ENCODE results near the gene NR4A3. TPM values are rescaled to one million over a fixed set of nuclear protein-coding genes. Genes with fewer than 3 reads are reported as not detected.

The NR4A3 gene
- total RNA-seq, 2 donors from 2014 or later, result 0.10 to 3.9 TPM

DNA sequence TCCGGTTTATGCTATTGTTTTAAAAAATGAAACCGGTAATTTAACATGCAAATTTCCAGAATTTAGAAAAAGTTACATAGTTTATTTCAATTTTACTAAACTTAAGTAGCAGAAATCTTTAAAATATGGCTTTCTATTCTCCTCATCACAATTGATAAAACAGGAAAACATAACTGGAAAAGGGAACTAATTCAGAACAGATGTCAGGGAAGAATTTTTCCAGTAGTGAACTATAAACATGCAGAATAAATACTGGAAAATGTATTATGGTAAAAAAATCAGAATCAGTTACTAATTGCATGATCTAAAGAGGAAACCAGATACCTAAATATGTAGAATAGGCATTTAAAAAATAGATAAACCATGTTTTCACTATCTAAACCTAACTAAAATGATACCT, 7.3 kb upstream of the NR4A3 start:
- no peak for DNase-seq
- intact Hi-C loops (cut with DNase I), result no loop called here
- no peaks in the 10 kb centered on the region for H3K4me1 ChIP-seq
- no peak overlapping the region for H3K4me3 ChIP-seq
- no peaks in the 10 kb centered on the region for H3K36me3 ChIP-seq
- H3K27me3 ChIP-seq, result no peaks in the 10 kb centered on the region
- no peak overlapping the region for H3K27ac ChIP-seq
- H3K9me3 ChIP-seq, result no peaks in the 10 kb centered on the region
- H3K9ac ChIP-seq (ENCODE audit: low read depth in 2 of 2, low read length in 2 of 2), result no peak overlapping the region
- TF ChIP-seq, protein P1, sequence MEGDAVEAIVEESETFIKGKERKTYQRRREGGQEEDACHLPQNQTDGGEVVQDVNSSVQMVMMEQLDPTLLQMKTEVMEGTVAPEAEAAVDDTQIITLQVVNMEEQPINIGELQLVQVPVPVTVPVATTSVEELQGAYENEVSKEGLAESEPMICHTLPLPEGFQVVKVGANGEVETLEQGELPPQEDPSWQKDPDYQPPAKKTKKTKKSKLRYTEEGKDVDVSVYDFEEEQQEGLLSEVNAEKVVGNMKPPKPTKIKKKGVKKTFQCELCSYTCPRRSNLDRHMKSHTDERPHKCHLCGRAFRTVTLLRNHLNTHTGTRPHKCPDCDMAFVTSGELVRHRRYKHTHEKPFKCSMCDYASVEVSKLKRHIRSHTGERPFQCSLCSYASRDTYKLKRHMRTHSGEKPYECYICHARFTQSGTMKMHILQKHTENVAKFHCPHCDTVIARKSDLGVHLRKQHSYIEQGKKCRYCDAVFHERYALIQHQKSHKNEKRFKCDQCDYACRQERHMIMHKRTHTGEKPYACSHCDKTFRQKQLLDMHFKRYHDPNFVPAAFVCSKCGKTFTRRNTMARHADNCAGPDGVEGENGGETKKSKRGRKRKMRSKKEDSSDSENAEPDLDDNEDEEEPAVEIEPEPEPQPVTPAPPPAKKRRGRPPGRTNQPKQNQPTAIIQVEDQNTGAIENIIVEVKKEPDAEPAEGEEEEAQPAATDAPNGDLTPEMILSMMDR (IDR thresholded peaks at IDR 0.05), result no peak

DNA sequence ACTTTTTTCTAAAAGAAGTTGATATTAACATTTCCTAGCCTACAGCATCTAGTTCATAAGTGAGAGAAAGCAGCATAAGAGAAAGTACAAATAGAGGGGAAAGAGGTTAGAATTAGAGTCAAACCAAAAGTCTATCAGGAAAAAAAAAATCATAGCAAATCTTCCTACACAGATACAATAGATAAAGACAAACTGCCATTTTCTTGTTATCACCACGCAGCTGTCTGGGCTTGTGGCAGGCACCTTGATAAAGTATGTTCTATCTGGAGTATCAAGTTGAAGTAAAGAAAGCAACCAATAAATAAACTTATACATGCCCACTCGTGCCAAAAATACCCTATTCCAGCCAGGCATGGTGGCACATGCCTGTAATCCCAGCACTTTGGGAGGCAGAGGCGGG, 5.3 kb upstream of the NR4A3 start:
- no peak overlapping the region for H3K4me3 ChIP-seq
- no peak overlapping the region for H3K9ac ChIP-seq (ENCODE audit: low read depth in 2 of 2, low read length in 2 of 2)
- no peak for DNase-seq
- no peaks in the 10 kb centered on the region for H3K4me1 ChIP-seq
- H3K36me3 ChIP-seq, result no peaks in the 10 kb centered on the region
- no peaks in the 10 kb centered on the region for H3K27me3 ChIP-seq
- H3K27ac ChIP-seq, result no peak overlapping the region
- intact Hi-C loops (cut with DNase I), result no loop called here
- no peaks in the 10 kb centered on the region for H3K9me3 ChIP-seq
- TF ChIP-seq, protein P1 (IDR thresholded peaks at IDR 0.05), result no peak

DNA sequence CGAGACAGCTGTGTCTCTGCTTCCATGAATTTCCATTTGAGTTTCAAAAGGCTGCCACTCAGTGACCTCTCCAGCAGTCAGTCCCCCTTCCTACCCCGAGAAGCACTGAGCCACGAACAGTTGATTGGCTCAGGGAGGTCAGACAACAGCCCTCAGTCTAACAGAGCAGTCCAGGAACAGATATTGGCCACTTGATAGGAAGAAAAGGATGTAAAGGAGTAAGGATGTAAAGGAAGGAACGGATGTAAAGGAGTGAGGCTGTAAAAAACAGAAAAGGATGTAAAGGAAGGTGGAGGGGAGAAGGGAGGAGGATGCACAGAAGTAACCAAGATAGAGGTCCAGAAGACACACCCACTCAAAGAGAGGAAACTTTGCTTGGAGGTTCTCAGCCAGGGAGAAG, 3.2 kb upstream of the NR4A3 start:
- H3K4me3 ChIP-seq, result no peak overlapping the region
- peak overlapping the region; percentile 88 for H3K27ac ChIP-seq
- H3K9ac ChIP-seq (ENCODE audit: low read depth in 2 of 2, low read length in 2 of 2), result peak overlapping the region in 1 of 2 donors; percentile 65
- H3K4me1 ChIP-seq, result no peaks in the 10 kb centered on the region
- TF ChIP-seq, protein P1 (IDR thresholded peaks at IDR 0.05), result no peak
- no peaks in the 10 kb centered on the region for H3K36me3 ChIP-seq
- DNase-seq, result no peak
- intact Hi-C loops (cut with DNase I), result no loop called here
- H3K27me3 ChIP-seq, result peaks cover 14% of the 10 kb centered on the region
- no peaks in the 10 kb centered on the region for H3K9me3 ChIP-seq

DNA sequence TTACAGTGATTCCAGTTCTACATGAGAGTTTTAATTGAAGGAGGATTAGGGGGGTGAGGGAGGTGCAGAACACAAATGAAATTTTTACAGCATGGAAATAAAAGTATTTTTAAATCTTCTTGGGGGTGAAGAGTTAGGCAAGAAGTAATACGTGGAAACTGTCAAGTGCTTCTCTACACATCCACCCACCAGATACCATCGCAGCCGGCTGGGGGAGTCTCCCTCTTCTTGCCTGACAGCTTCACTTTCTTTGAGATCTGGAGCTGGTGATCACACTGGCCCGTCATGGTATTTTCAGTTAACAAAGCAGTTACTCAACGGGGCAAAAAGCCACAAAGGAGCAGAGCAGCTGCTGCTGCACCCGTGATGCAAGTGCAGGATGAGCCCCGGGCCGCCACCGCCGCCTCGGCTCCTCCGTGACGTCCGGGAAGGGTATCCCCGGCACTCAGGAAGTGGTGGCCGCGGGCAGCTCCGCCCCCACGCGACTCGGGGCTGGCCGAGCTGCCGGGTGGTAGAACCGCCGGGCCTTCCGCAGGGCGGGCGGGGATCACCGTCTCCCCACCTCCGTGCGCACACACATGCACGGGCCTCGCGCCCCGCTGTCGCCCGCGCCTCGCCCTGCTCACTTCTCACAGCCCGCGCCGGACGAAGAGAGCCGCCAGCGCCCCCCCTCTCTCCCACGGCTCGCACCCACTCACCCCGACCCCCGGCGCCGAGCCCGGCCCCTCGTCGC, 2.4 kb upstream of the NR4A3 start:
- H3K9ac ChIP-seq (ENCODE audit: low read depth in 2 of 2, low read length in 2 of 2), result peak overlapping the region; percentile 65 to 91
- TF ChIP-seq, protein P1 (IDR thresholded peaks at IDR 0.05), result no peak
- intact Hi-C loops (cut with DNase I), result no loop called here

DNA sequence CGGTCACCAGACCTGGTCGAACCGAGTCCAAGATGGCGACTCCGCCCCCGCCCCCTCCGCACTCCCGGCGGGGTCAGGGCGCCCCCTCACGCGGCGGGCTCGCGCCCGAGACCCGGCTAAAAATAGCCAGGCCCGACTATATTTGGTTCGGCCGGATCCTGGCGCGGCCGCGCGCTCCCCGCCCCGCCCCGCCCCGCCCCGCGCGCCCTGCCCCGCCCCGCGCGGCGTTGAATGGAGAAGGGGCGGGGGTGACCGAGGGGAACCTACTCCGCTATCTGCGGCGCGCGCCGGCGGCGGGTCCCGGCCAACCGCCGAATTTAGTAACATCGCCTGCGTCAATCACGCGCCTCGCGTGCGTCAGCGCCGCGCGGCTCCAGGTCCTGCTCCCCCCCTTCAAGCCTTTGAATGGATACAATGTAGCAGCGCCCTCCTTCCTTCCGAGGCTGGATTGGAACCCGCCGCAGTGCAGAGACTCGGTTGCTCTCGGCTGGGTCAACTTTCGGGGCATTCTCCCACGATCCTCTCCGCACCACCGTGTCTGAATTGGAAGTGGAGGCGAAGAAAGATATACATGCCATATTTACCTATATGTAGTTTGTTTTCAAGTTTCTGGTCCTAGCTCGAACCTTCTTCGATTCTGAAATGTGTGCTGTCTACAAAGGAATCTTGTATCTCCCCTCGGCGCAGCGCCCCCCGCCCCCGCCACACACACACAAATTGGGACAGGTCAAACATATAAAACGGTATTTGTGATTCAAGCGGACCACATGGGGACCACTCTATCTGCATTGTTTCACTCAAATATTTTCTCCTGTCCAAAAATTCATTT, 1.6 kb upstream of the NR4A3 start:
- Histone ChIP-seq H3K9ac (ENCODE audit: low read depth in 2 of 2, low read length in 2 of 2) (peak overlapping the region; percentile 91), H3K36me3 (no peaks in the 10 kb centered on the region), H3K4me1 (peaks cover 10% of the 10 kb centered on the region), H3K27ac (peak overlapping the region; percentile 88), H3K9me3 (no peaks in the 10 kb centered on the region), H3K27me3 (peaks cover 29% of the 10 kb centered on the region), H3K4me3 (peak overlapping the region; percentile 67)
- peak; percentile 89 for DNase-seq
- TF ChIP-seq, protein P1 (IDR thresholded peaks at IDR 0.05), result no peak
- intact Hi-C loops (cut with DNase I), result loop anchor here (5.0 kb wide), 1 partner anchor 87 kb away; the partner anchor contains the start of gene STX17

More for the DNA sequence above, 2.4 kb upstream of the NR4A3 start:
- Histone ChIP-seq H3K9me3 (no peaks in the 10 kb centered on the region), H3K27me3 (peaks cover 21% of the 10 kb centered on the region), H3K27ac (peak overlapping the region; percentile 88), H3K4me1 (peaks cover 5% of the 10 kb centered on the region), H3K4me3 (peak overlapping the region; percentile 67), H3K36me3 (no peaks in the 10 kb centered on the region)
- peak; percentile 84 for DNase-seq

Data from colonic mucosa (tissue), 4 donors.